ENCODE results near the gene MAP7. TPM values are rescaled to one million over a fixed set of nuclear protein-coding genes. Genes with fewer than 3 reads are reported as not detected.
A peak's percentile ranks its signal among the peaks of the same experiment; 100 is the strongest.

Gene MAP7
- total RNA-seq, 2 experiments from 2014 or later = 1.1 to 1.3 TPM

DNA sequence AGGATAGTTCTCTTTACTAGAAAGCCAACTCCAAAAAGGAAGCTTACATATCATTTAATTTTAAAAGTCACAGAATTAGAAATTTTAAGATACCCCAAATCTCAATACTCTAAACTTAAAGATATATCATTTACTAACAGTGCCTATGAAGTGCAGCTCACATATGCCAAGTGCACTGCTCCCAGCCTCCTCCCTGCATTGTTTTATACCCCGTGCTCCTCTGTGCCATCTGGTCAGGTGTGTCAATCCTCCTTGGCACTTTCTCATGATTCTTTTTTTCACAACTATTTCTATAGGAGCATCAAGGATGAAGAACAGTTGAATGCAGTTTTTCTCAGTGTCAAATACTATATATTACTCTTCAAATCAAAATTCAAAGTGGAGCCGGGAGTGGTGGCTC lies 8.8 kb downstream of the MAP7 start:
- no peaks in the 10 kb centered on the region for H3K9me3 Mint-ChIP-seq
- peaks cover 29% of the 10 kb centered on the region for H3K27me3 Mint-ChIP-seq (ENCODE audit: low read depth)
- H3K4me3 Mint-ChIP-seq = no peak overlapping the region
- no peaks in the 10 kb centered on the region for H3K4me1 Mint-ChIP-seq (ENCODE audit: low read depth)
- no peak for DNase-seq
- intact Hi-C loops (cut with micrococcal nuclease) = loop anchor here (10.0 kb wide), 2 partner anchors 297 to 1037 kb away; no protein-coding TSS in a partner anchor
- no peaks in the 10 kb centered on the region for H3K36me3 Mint-ChIP-seq (ENCODE audit: low read depth)
- CTCF ChIA-PET = interaction anchor here (1.9 kb wide), 1 partner anchor 16 kb away, joined by 4 read pairs; no protein-coding TSS in a partner anchor
- H3K27ac Mint-ChIP-seq = no peak overlapping the region

DNA sequence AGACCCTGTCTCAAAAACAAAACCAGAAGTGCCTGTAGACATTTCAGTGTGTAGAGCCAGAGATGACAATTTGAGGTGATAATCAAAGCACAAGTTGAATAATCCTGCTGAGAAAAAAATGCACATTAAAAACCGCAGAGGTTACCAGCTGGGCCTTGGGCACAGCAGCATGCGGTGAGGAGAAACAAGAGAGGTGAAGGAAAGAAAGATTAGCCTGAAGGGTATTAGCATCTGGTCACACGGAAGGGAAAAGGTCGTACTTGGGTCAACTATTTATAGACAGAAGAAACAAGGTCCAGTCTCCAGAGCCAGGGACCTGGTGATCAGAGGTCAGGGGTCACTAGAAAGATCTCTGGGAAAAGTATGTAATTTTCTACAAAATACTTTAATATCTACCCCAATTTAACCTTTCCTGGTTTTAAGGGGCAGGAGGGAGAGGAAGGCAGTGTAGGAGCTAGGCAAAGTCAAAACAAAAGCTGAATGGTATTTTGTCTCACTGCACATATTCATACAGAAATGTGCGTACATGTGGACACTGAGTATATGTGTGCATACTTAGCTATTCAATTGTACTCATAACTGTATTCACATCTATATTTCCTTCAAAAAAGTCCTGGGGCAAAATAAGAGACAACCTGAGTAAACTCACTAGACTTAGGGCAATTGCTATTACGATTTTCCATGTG lies 10.1 kb downstream of the MAP7 start:
- CTCF ChIA-PET = no interaction called here

DNA sequence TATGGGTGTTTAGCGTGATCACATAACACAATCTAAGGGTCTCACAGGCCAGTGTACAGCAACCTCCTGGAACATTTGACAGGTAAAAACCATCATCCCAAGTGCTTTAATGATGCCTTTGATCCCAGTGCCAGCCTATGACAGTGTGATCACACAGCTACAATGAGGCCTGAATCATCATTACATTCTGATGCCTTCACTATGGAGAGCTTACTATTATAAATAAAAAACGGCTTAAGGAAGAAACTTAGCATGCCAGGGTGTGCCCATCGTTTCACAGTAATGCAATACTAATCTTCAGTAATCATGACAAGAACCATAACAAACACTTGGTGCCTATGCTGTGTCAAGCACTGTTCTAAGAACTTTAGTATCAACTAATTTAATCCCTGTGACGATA lies 11.4 kb downstream of the MAP7 start:
- Mint-ChIP-seq H3K27ac (no peak overlapping the region), H3K9me3 (no peaks in the 10 kb centered on the region), H3K4me1 (ENCODE audit: low read depth) (no peaks in the 10 kb centered on the region), H3K4me3 (no peak overlapping the region), H3K27me3 (ENCODE audit: low read depth) (peaks cover 8% of the 10 kb centered on the region), H3K36me3 (ENCODE audit: low read depth) (no peaks in the 10 kb centered on the region)
- no peak for DNase-seq
- CTCF ChIA-PET = no interaction called here
- intact Hi-C loops (cut with micrococcal nuclease) = no loop called here

More for the DNA sequence above, 10.1 kb downstream of the MAP7 start:
- intact Hi-C loops (cut with micrococcal nuclease) = loop anchor here (10.0 kb wide), 2 partner anchors 295 to 1035 kb away; no protein-coding TSS in a partner anchor
- no peak for DNase-seq
- Mint-ChIP-seq H3K9me3 (no peaks in the 10 kb centered on the region), H3K27me3 (ENCODE audit: low read depth) (peaks cover 19% of the 10 kb centered on the region), H3K36me3 (ENCODE audit: low read depth) (no peaks in the 10 kb centered on the region), H3K27ac (no peak overlapping the region), H3K4me3 (no peak overlapping the region), H3K4me1 (ENCODE audit: low read depth) (no peaks in the 10 kb centered on the region)

DNA sequence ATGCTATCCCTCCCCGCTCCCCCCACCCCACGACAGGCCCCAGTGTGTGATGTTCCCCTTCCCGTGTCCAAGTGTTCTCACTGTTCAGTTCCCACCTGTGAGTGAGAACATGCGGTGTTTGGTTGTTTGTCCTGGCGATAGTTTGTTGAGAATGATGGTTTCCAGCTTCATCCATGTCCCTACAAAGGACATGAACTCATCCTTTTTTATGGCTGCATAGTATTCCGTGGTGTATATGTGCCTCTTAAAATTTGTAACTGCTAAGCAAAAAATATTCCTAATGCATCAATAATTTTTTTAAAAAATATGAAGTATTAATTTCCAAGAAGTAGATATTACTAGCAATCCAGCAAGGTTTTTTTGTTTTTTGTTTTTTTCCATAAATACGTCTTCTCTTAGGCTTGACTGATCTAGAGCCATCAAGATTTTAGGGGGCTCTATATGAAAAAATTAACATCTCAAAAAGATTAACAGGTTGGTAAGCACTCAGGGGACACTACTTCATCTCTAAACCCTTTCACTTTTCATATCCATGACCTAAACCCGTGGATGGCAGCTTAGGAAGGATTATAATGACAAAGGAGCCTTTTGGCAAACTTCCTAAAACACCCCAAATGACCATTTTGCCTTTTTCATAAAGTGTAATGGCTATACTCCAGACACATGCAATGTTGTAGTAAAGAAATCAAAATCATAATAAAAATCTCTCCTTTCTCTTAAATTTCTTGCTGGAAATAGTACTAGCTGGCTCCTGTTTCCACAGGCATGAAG lies 14.2 kb downstream of the MAP7 start:
- no peaks in the 10 kb centered on the region for H3K4me1 Mint-ChIP-seq (ENCODE audit: low read depth)
- DNase-seq = no peak
- no peaks in the 10 kb centered on the region for H3K9me3 Mint-ChIP-seq
- peaks cover 3% of the 10 kb centered on the region for H3K27me3 Mint-ChIP-seq (ENCODE audit: low read depth)
- intact Hi-C loops (cut with micrococcal nuclease) = no loop called here
- CTCF ChIA-PET = no interaction called here
- H3K27ac Mint-ChIP-seq = no peak overlapping the region
- H3K36me3 Mint-ChIP-seq (ENCODE audit: low read depth) = no peaks in the 10 kb centered on the region
- H3K4me3 Mint-ChIP-seq = no peak overlapping the region

DNA sequence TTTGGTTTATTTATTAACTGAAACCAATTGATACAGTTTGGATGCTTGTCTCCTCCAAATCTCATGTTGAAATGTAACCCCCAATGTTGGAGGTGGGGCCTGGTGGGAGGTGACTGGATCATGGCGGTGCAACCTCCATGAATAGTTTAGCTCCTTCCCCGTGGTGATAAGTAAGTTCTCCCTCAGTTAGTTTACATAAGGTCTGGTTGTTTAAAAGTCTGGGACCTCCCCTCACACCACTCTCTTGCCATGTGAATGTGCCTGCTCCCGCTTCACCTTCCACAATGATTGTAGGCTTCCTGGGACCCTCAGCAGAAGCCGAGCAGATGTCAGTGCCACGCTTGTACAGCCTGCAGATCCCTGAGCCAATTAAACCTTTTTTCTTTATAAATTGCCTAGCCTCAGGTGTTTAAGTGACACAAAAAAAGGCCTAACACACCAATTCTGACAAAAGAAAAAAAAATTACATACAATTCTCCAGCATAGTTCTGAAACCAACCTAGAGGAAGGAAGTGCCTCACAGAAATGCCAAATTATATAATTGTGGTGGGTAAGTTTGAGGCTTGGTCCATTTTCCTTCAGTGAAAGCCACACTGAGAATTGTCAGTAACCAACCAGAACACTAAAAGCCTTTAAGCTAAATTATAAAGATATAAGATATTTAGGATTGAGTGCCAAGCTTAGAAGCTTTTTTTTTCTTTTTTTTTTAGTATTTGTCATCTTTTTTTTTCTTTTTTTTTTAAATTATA lies 15.0 kb downstream of the MAP7 start:
- Mint-ChIP-seq H3K4me1 (ENCODE audit: low read depth) (no peaks in the 10 kb centered on the region), H3K9me3 (no peaks in the 10 kb centered on the region), H3K4me3 (no peak overlapping the region), H3K27me3 (ENCODE audit: low read depth) (no peaks in the 10 kb centered on the region), H3K36me3 (ENCODE audit: low read depth) (no peaks in the 10 kb centered on the region), H3K27ac (no peak overlapping the region)
- no peak for DNase-seq
- intact Hi-C loops (cut with micrococcal nuclease) = no loop called here
- CTCF ChIA-PET = interaction anchor here (0.7 kb wide), 1 partner anchor 75 kb away, joined by 3 read pairs; no protein-coding TSS in a partner anchor

DNA sequence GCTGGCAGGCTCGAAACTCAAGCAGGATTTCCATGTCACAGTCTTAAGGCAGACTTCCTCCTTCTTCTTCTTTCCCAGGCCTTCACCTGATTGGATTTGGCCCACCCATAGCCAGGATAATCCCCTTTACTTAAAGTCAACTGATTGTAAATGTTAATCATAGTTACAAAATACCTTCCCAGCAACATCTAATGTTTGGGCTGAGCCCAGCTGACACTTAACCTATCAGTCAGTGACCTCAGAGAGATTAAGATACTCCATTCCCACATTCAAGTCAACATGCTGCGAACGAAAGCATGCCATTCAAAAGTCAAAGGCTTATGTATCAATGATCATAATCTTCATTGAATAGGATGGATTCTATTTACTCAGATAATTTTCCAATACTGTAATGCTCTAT lies 16.0 kb downstream of the MAP7 start:
- CTCF ChIA-PET = no interaction called here
- Mint-ChIP-seq H3K36me3 (ENCODE audit: low read depth) (no peaks in the 10 kb centered on the region), H3K4me1 (ENCODE audit: low read depth) (no peaks in the 10 kb centered on the region), H3K27me3 (ENCODE audit: low read depth) (no peaks in the 10 kb centered on the region), H3K27ac (no peak overlapping the region), H3K9me3 (no peaks in the 10 kb centered on the region), H3K4me3 (no peak overlapping the region)
- DNase-seq = no peak
- intact Hi-C loops (cut with micrococcal nuclease) = no loop called here

DNA sequence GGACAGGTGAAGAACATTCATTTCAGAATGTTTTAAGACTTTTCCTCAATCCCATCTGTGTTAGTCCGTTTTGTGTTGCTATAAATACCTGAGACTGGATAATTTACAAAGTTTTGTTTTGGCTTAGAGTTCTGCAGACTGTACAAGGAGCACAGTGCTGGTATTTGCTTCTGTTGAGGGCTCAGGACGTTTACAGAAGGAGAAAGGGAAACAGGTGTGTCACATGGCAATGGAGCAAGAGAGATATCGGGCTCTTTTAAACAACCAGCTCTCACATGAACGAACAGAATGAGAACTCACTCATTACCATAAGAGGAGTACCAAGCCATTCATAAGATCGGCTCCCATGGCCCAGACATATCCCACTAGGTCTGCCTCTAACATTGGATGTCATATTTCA lies 16.7 kb downstream of the MAP7 start:
- no peak for DNase-seq
- CTCF ChIA-PET = no interaction called here
- H3K27me3 Mint-ChIP-seq (ENCODE audit: low read depth) = peaks cover 2% of the 10 kb centered on the region

DNA sequence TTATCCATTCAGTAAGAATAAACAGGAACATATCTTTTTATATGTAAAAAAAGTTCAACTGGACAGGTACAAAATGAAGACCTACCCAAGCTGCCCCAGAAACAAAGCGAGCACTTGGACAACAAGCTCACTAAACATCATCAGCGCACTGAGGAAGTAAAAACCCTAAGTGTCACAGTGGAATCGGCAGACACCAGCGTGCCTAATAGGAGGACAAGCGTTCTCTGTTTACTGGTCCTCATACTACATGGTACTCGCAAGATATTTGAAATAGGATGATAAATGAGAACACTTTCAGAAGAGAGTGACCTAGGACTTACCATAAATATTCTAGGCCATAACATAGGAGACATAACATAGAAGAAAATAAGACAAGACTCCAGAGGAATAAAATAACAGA lies 18.2 kb downstream of the MAP7 start:
- intact Hi-C loops (cut with micrococcal nuclease) = no loop called here
- no peaks in the 10 kb centered on the region for H3K9me3 Mint-ChIP-seq
- H3K4me3 Mint-ChIP-seq = no peak overlapping the region
- H3K4me1 Mint-ChIP-seq (ENCODE audit: low read depth) = peaks cover under 1% of the 10 kb centered on the region
- DNase-seq = no peak
- H3K36me3 Mint-ChIP-seq (ENCODE audit: low read depth) = no peaks in the 10 kb centered on the region
- peaks cover 3% of the 10 kb centered on the region for H3K27me3 Mint-ChIP-seq (ENCODE audit: low read depth)
- H3K27ac Mint-ChIP-seq = no peak overlapping the region
- CTCF ChIA-PET = interaction anchor here (0.6 to 1.0 kb wide), 3 partner anchors 15 to 378 kb away, joined by 3 to 5 read pairs (median 3); no protein-coding TSS in a partner anchor

More for the DNA sequence above, 16.7 kb downstream of the MAP7 start:
- no peak overlapping the region for H3K4me3 Mint-ChIP-seq
- intact Hi-C loops (cut with micrococcal nuclease) = no loop called here
- no peaks in the 10 kb centered on the region for H3K36me3 Mint-ChIP-seq (ENCODE audit: low read depth)
- no peaks in the 10 kb centered on the region for H3K9me3 Mint-ChIP-seq
- no peak overlapping the region for H3K27ac Mint-ChIP-seq
- no peaks in the 10 kb centered on the region for H3K4me1 Mint-ChIP-seq (ENCODE audit: low read depth)

DNA sequence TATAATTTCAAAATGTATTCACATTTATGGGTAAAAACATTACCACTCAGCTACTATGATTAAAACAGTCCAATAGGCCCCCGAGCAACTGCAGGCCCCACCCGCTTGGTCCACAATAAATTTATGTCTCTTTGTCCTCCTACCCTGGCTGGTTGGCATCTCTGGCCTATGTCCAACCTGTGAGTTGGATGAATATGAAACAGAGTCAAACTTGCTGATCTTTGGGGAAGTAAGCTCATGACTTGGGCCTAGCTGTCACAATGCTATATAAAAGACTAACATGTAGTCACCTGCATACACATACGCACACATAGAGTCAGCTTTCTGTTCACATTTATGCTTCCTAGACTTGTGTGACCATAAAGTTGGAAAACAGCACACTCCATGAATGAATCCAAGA lies 20.5 kb downstream of the MAP7 start:
- no peaks in the 10 kb centered on the region for H3K36me3 Mint-ChIP-seq (ENCODE audit: low read depth)
- no peak overlapping the region for H3K27ac Mint-ChIP-seq
- CTCF ChIA-PET = interaction anchor here (0.7 kb wide), 1 partner anchor 19 kb away, joined by 3 read pairs; no protein-coding TSS in a partner anchor
- intact Hi-C loops (cut with micrococcal nuclease) = no loop called here
- H3K9me3 Mint-ChIP-seq = no peaks in the 10 kb centered on the region
- peaks cover 20% of the 10 kb centered on the region for H3K4me1 Mint-ChIP-seq (ENCODE audit: low read depth)
- no peak for DNase-seq
- peaks cover 10% of the 10 kb centered on the region for H3K27me3 Mint-ChIP-seq (ENCODE audit: low read depth)
- no peak overlapping the region for H3K4me3 Mint-ChIP-seq

DNA sequence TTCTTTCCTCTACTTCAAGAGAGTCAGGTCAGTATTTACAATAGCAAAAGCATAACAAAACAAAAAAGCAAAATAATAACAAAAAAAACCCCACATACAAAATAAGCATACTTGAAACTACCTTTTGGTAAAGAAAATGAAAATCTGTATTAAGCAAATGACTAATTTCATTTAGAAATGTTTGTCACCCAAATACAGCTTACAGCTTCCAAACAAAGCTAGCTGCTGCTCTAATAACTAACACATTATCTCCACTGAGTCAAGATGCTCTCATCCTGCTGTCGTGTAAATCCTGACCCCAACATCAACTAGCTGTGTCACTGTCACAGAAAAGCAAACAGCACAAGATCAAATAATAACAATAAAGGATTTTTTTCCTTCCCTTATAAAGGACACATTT lies 21.7 kb downstream of the MAP7 start:
- no peaks in the 10 kb centered on the region for H3K9me3 Mint-ChIP-seq
- CTCF ChIA-PET = interaction anchor here (0.7 kb wide), 1 partner anchor 382 kb away, joined by 3 read pairs; no protein-coding TSS in a partner anchor

DNA sequence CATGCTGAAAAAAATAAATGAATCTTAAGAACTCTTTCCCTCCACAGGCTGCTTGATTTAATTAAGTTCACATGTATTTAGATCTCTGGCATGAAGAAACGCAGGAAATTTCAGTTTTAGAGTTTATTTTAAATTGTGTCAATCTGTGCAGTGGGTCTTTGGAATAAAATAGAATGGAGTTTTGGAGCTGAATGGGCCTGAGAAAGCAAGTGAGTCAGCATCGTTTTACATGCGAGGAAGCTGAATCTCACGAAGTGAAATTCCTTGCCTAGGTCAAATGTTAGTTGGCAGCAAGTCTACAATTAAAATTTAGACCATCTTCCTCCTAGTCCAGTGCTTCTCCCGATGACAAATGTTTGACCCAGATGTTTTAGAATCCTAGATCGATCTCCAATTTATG lies 22.4 kb downstream of the MAP7 start:
- DNase-seq = no peak
- CTCF ChIA-PET = no interaction called here
- no peak overlapping the region for H3K4me3 Mint-ChIP-seq
- intact Hi-C loops (cut with micrococcal nuclease) = loop anchor here (2.0 kb wide), 2 partner anchors 17 to 239 kb away; partner anchors contain the start of gene BCLAF1
- H3K4me1 Mint-ChIP-seq (ENCODE audit: low read depth) = peaks cover 23% of the 10 kb centered on the region
- no peaks in the 10 kb centered on the region for H3K36me3 Mint-ChIP-seq (ENCODE audit: low read depth)
- no peak overlapping the region for H3K27ac Mint-ChIP-seq
- no peaks in the 10 kb centered on the region for H3K9me3 Mint-ChIP-seq
- peaks cover 10% of the 10 kb centered on the region for H3K27me3 Mint-ChIP-seq (ENCODE audit: low read depth)

More for the DNA sequence above, 21.7 kb downstream of the MAP7 start:
- intact Hi-C loops (cut with micrococcal nuclease) = no loop called here
- H3K27me3 Mint-ChIP-seq (ENCODE audit: low read depth) = peaks cover 10% of the 10 kb centered on the region
- no peak overlapping the region for H3K4me3 Mint-ChIP-seq
- H3K4me1 Mint-ChIP-seq (ENCODE audit: low read depth) = peaks cover 23% of the 10 kb centered on the region
- DNase-seq = no peak
- no peak overlapping the region for H3K27ac Mint-ChIP-seq
- no peaks in the 10 kb centered on the region for H3K36me3 Mint-ChIP-seq (ENCODE audit: low read depth)

DNA sequence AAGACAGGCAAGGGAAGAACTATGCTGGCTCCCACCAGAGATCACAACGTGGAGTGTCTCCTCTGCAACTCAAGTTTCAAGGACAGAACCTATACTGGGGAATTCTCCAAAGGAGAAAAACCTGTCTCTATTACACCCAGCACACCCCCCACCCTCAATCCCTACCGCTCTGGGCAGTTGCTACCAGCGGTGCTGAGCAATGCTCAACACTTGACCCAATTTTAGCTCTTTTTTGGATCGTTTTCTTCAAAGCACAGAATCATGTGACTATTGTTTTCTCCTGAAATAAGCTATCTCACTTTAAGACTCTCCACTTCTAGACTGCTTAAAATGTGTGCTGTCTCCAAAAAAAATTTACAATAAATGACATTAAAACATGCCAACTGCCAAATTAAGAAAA lies 23.3 kb downstream of the MAP7 start:
- CTCF ChIA-PET = interaction anchor here (0.6 to 1.2 kb wide), 2 partner anchors 23 to 76 kb away, joined by 3 to 4 read pairs; partner anchors contain the start of gene MAP7
- no peak overlapping the region for H3K27ac Mint-ChIP-seq
- peaks cover 23% of the 10 kb centered on the region for H3K4me1 Mint-ChIP-seq (ENCODE audit: low read depth)
- intact Hi-C loops (cut with micrococcal nuclease) = loop anchor here (1.0 to 2.0 kb wide), 4 partner anchors 16 to 265 kb away; partner anchors contain the start of genes BCLAF1 and MAP3K5
- DNase-seq = no peak
- H3K9me3 Mint-ChIP-seq = no peaks in the 10 kb centered on the region
- no peaks in the 10 kb centered on the region for H3K36me3 Mint-ChIP-seq (ENCODE audit: low read depth)
- H3K4me3 Mint-ChIP-seq = peak overlapping the region; percentile 61
- H3K27me3 Mint-ChIP-seq (ENCODE audit: low read depth) = peaks cover 10% of the 10 kb centered on the region
